RWPE2 (cell line): ENCODE data around the gene VCAM1.

Experiments
- ATAC-seq: fragments of 200-7000 bp; cut with Tn5 transposase; 3 replicates; pipeline ENCODE4 v1.9.1; 2021; ENCODE audit warnings: low read depth
- DNase-seq: peaks from one replicate; pipeline ENCODE4 v3.0.0-alpha.2; 2020; ENCODE audit warnings: low spot score
- H3K27ac ChIP-seq: fragments of 450-650 bp; 2 replicates; pipeline ENCODE4 v1.5.1; 2017; ENCODE audit warnings: mild to moderate bottlenecking; ENCODE audit not compliant: poor library complexity, severe bottlenecking
- H3K27me3 ChIP-seq: fragments of 250-450 bp; sonication (Bioruptor Pico); 2 replicates; pipeline ENCODE4 v1.5.1; 2021; ENCODE audit warnings: mild to moderate bottlenecking, moderate library complexity; ENCODE audit not compliant: insufficient read depth, poor library complexity, severe bottlenecking
- H3K36me3 ChIP-seq: fragments of 250-450 bp; sonication (Bioruptor Pico); 2 replicates; pipeline ENCODE4 v1.5.1; 2020; ENCODE audit warnings: low read depth, mild to moderate bottlenecking, moderate library complexity
- H3K4me1 ChIP-seq: fragments of 250-450 bp; sonication (Bioruptor Pico); 2 replicates; pipeline ENCODE4 v1.5.1; 2021; ENCODE audit warnings: mild to moderate bottlenecking, moderate library complexity; ENCODE audit not compliant: insufficient read depth, poor library complexity, severe bottlenecking
- H3K4me3 ChIP-seq: fragments of 250-450 bp; sonication (Bioruptor Pico); 2 replicates; pipeline ENCODE4 v1.5.1; 2021; ENCODE audit warnings: mild to moderate bottlenecking, moderate library complexity; ENCODE audit not compliant: severe bottlenecking
- H3K9me3 ChIP-seq: fragments of 250-450 bp; sonication (Bioruptor Pico); 2 replicates; pipeline ENCODE4 v1.5.1; 2021; ENCODE audit warnings: mild to moderate bottlenecking, moderate library complexity; ENCODE audit not compliant: severe bottlenecking
- TF ChIP-seq, protein P1 (sequence below): fragments of 450-650 bp; IDR thresholded peaks from one replicate; pipeline ENCODE4 v1.5.1; 2017; ENCODE audit warnings: mild to moderate bottlenecking, moderate library complexity; ENCODE audit not compliant: poor library complexity, severe bottlenecking

Gene VCAM1

DNA sequence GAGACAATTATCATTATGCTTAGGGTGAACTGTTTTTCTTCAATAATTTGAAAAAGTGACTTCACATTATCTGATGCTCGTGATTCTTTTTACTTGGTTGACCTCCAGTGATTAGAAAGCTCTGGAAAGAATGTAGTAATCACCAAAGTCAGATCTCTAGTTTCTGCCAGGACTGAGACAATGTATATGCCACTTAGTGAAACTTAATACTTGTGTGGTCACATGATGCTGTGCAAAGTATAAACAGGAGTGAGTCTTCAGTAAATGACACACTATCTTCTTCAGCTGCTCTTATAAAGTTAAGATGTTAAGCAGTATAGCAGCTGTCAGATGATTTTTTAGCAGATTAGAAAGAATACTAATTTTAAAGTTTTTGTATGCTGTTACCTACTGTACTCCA is 17.2 kb downstream of the VCAM1 start:
- peaks cover 5% of the 10 kb centered on the region for H3K4me1 ChIP-seq
- H3K27me3 ChIP-seq, result no peaks in the 10 kb centered on the region
- no peak overlapping the region for H3K4me3 ChIP-seq
- no peaks in the 10 kb centered on the region for H3K36me3 ChIP-seq
- ATAC-seq (peak; percentile 53; the same call in 2 of the 3 replicates), DNase-seq (no peak)
- TF ChIP-seq, protein P1, sequence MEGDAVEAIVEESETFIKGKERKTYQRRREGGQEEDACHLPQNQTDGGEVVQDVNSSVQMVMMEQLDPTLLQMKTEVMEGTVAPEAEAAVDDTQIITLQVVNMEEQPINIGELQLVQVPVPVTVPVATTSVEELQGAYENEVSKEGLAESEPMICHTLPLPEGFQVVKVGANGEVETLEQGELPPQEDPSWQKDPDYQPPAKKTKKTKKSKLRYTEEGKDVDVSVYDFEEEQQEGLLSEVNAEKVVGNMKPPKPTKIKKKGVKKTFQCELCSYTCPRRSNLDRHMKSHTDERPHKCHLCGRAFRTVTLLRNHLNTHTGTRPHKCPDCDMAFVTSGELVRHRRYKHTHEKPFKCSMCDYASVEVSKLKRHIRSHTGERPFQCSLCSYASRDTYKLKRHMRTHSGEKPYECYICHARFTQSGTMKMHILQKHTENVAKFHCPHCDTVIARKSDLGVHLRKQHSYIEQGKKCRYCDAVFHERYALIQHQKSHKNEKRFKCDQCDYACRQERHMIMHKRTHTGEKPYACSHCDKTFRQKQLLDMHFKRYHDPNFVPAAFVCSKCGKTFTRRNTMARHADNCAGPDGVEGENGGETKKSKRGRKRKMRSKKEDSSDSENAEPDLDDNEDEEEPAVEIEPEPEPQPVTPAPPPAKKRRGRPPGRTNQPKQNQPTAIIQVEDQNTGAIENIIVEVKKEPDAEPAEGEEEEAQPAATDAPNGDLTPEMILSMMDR, result no peak
- H3K27ac ChIP-seq, result no peak overlapping the region
- no peaks in the 10 kb centered on the region for H3K9me3 ChIP-seq

DNA sequence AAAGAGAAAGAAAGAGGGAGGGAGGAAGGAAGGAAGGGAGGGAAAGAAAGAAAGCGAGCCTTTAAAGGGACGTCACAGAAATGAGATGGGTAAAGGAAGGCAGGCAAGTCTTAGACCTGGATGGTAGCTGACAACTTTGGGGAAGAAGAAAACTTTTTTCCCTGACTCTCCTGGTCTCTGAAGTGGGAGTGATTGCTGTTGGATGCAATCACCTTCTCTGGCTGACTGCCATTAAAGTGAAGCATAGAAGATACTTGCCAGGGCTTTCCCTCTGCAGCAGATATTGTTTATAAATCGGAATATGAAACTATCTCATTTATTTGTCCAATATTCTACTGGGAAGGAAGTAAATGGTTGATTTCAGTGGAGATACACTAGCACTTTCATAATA is 27.0 kb downstream of the VCAM1 start:
- H3K27ac ChIP-seq, result no peak overlapping the region
- TF ChIP-seq, protein P1, result no peak
- H3K9me3 ChIP-seq, result no peaks in the 10 kb centered on the region
- no peaks in the 10 kb centered on the region for H3K27me3 ChIP-seq
- DNase-seq (no peak), ATAC-seq (no peak)
- H3K4me3 ChIP-seq, result no peak overlapping the region
- no peaks in the 10 kb centered on the region for H3K36me3 ChIP-seq
- no peaks in the 10 kb centered on the region for H3K4me1 ChIP-seq

DNA sequence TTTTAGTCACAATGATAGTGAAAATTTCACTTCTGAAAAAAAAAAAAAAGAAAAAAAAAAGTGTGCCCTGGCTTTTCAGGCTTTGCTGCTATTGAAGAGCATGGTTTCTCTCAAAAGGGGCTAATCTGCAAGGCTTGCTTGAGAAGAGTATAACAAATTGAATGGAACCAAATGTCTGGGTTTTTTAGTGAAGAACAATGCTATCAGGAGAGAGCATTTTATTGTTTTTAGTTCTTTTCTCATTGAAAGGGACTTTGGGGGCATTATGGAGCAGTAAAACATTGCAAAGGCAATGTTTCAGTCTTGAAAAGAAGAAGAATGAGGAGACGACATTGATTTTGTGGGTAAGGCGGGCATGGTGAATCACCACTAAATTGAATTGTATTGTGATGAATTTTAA is 28.2 kb downstream of the VCAM1 start:
- ATAC-seq (no peak), DNase-seq (no peak)
- H3K27me3 ChIP-seq, result no peaks in the 10 kb centered on the region
- H3K4me1 ChIP-seq, result no peaks in the 10 kb centered on the region
- H3K4me3 ChIP-seq, result no peak overlapping the region
- no peaks in the 10 kb centered on the region for H3K9me3 ChIP-seq
- H3K27ac ChIP-seq, result no peak overlapping the region
- H3K36me3 ChIP-seq, result no peaks in the 10 kb centered on the region
- TF ChIP-seq, protein P1, result no peak

DNA sequence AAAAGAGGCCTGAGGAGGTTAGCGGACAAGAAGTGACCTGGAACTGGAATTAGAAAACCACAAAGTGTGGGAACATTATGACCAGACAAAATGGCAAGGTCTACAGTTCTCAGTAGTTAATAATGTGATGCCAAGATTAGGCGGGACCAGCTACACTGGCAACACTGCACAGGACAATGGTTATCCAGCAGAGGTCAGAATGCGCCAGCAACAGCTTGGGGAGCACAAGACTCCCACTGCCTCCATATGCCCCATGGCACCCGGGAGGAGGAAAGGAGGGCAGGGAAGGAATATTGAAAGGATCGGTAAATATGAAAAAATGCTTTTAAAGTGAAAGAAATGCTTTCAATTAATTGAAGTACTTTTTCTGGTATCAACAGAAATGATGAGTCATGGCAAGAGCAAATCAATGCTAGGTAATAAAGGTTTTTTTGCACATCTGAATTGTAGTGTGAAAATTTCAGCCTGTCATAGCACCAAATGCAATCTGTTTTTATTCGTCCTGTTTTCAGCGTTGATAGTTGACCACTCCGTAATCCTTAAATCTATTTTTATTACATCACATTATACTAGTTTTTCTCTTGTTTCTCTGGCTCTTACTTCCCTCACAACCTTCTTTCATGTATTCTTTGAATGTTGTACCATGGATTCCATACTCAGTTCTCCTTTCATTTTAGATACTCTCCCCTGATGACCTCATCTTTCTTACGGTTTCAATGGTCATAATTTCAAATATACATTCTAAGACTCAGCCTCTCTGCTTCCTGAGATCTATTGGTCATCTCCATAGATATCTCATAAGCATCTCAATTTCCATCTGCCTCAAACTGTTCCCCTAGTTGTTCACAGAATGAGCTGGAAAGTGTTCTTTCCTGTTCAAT is 30.7 kb downstream of the VCAM1 start:
- no peak for ATAC-seq
- Histone ChIP-seq H3K27ac (no peak overlapping the region), H3K36me3 (no peaks in the 10 kb centered on the region), H3K4me3 (no peak overlapping the region), H3K4me1 (no peaks in the 10 kb centered on the region), H3K27me3 (peaks cover 3% of the 10 kb centered on the region), H3K9me3 (no peaks in the 10 kb centered on the region)
- DNase-seq, result no peak
- TF ChIP-seq, protein P1, result no peak

DNA sequence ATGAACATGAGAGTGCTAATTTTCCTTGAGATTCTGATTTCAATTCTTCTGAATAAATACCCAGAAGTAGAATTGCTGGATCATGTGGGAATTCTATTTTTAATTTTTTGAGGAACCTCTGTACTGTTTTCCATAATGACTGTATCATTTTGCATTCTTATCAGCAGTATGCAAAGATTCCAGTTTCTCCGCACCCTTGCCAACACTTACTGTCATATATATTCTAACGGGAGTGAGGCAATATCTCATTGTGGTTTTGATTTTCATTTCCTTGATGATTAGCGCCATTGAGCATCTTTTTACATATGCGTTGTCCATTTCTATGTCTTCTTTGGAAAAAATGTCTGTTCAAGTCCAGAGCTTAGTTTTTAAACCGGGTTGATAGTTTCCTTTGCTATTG is 33.2 kb downstream of the VCAM1 start:
- ATAC-seq (no peak), DNase-seq (no peak)
- peaks cover 3% of the 10 kb centered on the region for H3K27me3 ChIP-seq
- TF ChIP-seq, protein P1, result no peak
- no peaks in the 10 kb centered on the region for H3K9me3 ChIP-seq
- H3K4me3 ChIP-seq, result no peak overlapping the region
- H3K4me1 ChIP-seq, result no peaks in the 10 kb centered on the region
- no peaks in the 10 kb centered on the region for H3K36me3 ChIP-seq
- no peak overlapping the region for H3K27ac ChIP-seq
